ENCODE data around the gene NOTCH3. TPM values are rescaled to one million over a fixed set of nuclear protein-coding genes. Genes with fewer than 3 reads are reported as not detected.

NOTCH3 gene
- total RNA-seq, 1 donor = 0.31 TPM

GRCh38 chr19:15166700-15167099 is 34.1 kb downstream of the NOTCH3 start:
- no peaks in the 10 kb centered on the region for H3K9me3 ChIP-seq (ENCODE audit: low read depth, low read length)
- H3K27me3 ChIP-seq (ENCODE audit: insufficient read depth, low read length) = no peaks in the 10 kb centered on the region
- no peaks in the 10 kb centered on the region for H3K4me1 ChIP-seq (ENCODE audit: insufficient read depth, low read length)
- H3K4me3 ChIP-seq (ENCODE audit: low read length) = no peak overlapping the region

DNA sequence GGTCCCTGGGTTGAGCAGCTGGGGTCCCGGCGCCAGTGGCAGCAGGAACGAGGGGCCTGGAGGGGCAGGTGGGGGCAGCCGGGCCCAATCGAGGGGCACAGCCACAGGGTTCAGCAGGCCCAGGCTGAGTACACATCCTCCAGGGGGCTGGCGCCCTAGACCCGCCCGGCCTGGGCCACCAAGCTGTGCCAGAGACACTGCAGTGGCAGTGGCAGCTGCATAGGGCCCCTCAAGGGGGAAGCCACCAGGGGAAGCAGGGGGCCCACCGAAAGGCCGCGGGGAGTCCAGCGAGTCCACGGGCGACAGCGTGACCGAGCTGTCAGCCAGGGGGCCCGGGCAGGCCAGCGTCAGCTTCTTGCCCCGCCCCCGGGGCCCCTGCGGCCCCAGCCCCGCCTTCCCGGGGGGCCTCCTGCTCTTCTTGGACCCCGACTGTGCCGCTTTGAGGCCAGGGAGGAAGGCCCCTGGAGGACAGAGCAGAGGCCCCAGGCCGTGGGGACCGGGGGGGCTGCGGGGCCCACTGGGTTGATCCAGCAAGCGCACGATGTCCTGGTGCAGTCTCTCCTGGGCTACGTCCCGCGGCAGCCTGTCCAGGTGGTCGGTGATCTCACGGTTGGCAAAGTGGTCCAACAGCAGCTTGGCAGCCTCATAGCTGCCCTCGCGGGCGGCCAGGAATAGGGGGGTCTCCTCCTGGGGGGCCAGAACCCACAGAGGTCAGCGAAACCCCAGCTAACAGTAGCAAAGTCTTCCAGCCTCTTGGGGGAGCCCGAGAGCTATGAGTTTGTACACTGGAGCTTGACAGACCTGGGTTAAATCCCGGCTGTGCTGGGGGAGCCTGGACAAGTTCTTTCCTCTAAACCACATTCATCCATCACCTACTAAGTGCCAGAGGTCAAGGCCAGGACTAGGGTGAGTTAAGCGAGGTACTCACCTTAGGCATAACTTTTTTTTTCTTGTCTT is 39.5 kb downstream of the NOTCH3 start:
- Histone ChIP-seq H3K9me3 (ENCODE audit: low read depth, low read length) (no peaks in the 10 kb centered on the region), H3K27me3 (ENCODE audit: insufficient read depth, low read length) (no peaks in the 10 kb centered on the region), H3K4me3 (ENCODE audit: low read length) (no peak overlapping the region), H3K4me1 (ENCODE audit: insufficient read depth, low read length) (no peaks in the 10 kb centered on the region)

DNA sequence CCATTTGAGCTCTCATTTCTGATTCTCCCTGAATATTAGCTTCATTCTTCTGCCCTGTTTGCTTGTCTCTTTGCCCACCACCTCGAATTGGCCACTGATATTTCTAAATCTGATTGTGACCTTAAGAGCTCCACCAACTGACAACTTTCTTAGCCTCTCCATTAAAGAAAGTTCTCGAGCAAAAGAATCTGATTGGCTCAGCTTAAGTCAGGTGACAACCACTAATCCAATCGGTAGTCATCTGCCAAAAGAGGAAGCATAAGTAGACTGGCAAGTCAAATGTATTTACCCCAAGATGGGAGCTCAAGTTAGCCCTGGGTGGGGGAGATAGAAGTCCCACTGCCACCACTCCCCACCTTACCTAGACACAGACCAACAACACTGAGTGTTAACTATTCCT is 41.5 kb downstream of the NOTCH3 start:
- no peak overlapping the region for H3K4me3 ChIP-seq (ENCODE audit: low read length)
- no peaks in the 10 kb centered on the region for H3K9me3 ChIP-seq (ENCODE audit: low read depth, low read length)
- H3K27me3 ChIP-seq (ENCODE audit: insufficient read depth, low read length) = no peaks in the 10 kb centered on the region
- no peaks in the 10 kb centered on the region for H3K4me1 ChIP-seq (ENCODE audit: insufficient read depth, low read length)

DNA sequence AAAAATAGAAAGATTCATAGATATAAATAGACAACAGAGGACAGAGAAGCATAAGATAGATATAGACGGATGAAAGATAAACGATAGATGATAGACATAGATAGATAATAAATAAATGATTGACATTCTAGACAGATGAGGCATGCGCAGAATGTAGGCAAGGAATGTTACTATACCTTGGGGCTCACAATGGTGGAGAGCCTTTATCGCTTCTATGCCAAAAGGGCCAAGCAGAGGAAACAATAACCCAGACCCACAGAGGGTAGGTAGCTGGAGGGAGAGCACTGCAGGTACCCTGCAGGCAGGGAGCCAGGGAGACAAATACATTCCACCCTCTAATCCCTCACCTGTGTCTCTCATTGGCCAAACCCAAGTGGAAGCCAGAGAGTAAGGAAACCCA is 44.4 kb downstream of the NOTCH3 start:
- Histone ChIP-seq H3K27me3 (ENCODE audit: insufficient read depth, low read length) (no peaks in the 10 kb centered on the region), H3K9me3 (ENCODE audit: low read depth, low read length) (no peaks in the 10 kb centered on the region), H3K4me3 (ENCODE audit: low read length) (no peak overlapping the region)

DNA sequence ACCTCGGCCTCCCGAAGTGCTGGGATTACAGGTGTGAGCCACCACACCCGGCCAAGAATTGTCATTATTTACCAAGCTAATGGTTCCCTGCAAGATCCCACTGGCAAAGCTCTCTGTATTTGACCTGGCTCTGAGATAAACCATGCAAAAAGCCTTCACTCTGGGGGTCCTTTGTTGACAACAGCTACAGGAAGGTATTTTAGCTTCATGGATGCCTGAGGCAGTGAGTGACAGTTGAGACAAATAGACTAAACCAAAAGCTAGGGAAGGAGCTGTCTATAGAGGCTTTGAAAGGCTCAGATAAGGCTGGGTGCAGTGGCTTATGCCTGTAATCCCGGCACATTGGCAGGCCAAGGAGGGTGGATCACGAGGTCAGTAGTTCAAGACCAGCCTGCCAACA is 45.5 kb downstream of the NOTCH3 start:
- Histone ChIP-seq H3K4me3 (ENCODE audit: low read length) (no peak overlapping the region), H3K9me3 (ENCODE audit: low read depth, low read length) (no peaks in the 10 kb centered on the region), H3K27me3 (ENCODE audit: insufficient read depth, low read length) (no peaks in the 10 kb centered on the region), H3K4me1 (ENCODE audit: insufficient read depth, low read length) (peaks cover under 1% of the 10 kb centered on the region)

More for the DNA sequence above, 44.4 kb downstream of the NOTCH3 start:
- no peaks in the 10 kb centered on the region for H3K4me1 ChIP-seq (ENCODE audit: insufficient read depth, low read length)

DNA sequence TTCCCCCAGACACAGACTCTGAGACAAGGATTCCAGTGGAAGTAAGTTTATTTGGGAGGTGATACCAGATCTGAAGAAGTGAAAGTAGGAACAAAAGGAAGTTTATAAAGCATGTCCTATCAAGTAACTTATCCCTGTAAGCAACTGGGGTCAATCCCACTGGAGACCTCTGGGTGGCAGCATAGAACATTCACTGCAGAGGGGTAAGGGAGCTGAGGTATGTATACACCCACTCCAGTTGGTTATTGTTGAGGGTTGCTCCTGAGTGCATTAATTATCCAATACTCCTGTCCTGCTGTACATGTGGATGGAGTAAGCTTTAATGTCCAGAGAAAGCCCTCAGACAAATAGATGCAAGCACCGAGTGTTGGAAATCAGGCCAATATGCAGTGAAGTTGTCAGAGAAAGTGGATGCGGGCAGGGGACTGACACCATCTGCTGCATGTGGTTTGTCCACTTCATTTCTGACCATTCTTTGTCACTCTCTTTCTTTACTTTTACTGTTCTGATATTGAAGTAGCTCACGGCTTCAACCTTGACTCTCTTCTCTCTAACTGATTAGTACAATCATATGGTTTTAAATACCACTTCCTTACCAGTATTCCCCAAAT is 46.7 kb downstream of the NOTCH3 start:
- peaks cover 10% of the 10 kb centered on the region for H3K4me1 ChIP-seq (ENCODE audit: insufficient read depth, low read length)
- no peaks in the 10 kb centered on the region for H3K9me3 ChIP-seq (ENCODE audit: low read depth, low read length)
- no peaks in the 10 kb centered on the region for H3K27me3 ChIP-seq (ENCODE audit: insufficient read depth, low read length)
- H3K4me3 ChIP-seq (ENCODE audit: low read length) = no peak overlapping the region

- H3K4me3 ChIP-seq (ENCODE audit: low read length) = no peak overlapping the region
- peaks cover 10% of the 10 kb centered on the region for H3K4me1 ChIP-seq (ENCODE audit: insufficient read depth, low read length)
- H3K27me3 ChIP-seq (ENCODE audit: insufficient read depth, low read length) = no peaks in the 10 kb centered on the region
- no peaks in the 10 kb centered on the region for H3K9me3 ChIP-seq (ENCODE audit: low read depth, low read length)
These were observed 51.1 kb downstream of the NOTCH3 start for GRCh38 chr19:15149737-15150136.

GRCh38 chr19:15147090-15147489 is 53.7 kb downstream of the NOTCH3 start:
- H3K27me3 ChIP-seq (ENCODE audit: insufficient read depth, low read length) = no peaks in the 10 kb centered on the region
- no peak overlapping the region for H3K4me3 ChIP-seq (ENCODE audit: low read length)
- H3K4me1 ChIP-seq (ENCODE audit: insufficient read depth, low read length) = peaks cover 10% of the 10 kb centered on the region
- H3K9me3 ChIP-seq (ENCODE audit: low read depth, low read length) = no peaks in the 10 kb centered on the region

DNA sequence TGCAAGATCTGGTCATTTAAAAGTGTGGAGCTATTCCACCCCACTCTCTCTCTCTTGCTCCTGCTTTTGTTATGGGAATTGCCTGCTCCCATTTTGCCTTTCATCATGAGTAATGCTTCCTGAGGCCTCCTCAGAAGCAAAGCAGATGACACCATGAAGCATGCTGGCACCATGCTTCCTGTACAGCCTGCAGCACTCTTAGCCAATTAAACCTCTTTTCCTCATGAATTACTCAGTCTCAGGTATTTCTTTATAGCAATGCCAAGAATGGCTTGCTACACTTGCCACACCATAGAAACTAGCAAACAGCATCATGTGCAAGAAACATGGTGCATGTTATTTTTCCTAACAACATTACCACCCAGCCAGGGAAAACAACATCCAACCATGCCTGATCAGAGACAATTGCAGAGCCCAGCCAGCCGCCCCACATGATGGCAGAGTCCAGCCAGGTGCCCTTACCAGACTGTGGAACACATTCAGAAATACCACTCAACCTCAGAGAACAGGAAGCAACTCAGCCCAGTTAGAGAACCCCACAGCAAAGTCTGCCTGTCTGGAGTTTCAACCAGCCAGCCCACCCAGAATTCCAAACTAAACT is 56.6 kb downstream of the NOTCH3 start:
- Histone ChIP-seq H3K4me3 (ENCODE audit: low read length) (no peak overlapping the region), H3K4me1 (ENCODE audit: insufficient read depth, low read length) (no peaks in the 10 kb centered on the region), H3K27me3 (ENCODE audit: insufficient read depth, low read length) (no peaks in the 10 kb centered on the region), H3K9me3 (ENCODE audit: low read depth, low read length) (peaks cover 3% of the 10 kb centered on the region)

DNA sequence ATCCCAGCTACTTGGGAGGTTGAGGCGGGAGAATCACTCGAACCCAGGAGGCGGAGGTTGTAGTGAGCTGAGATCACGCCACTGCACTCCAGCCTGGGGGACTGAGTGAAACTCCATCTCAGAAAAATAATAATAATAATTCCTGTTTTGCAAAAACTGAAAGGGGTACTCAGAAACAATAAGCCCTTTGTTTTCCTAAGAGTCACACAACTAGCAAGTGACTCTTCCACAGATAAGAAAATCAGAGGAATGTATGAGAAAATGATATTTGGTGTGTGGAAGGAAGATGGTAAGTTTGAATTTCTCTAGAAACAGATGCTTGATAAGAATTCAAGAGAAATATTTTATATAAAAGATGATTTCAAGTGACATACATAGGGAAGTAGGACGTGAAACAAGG is 58.5 kb downstream of the NOTCH3 start:
- H3K9me3 ChIP-seq (ENCODE audit: low read depth, low read length) = peaks cover 6% of the 10 kb centered on the region
- no peaks in the 10 kb centered on the region for H3K27me3 ChIP-seq (ENCODE audit: insufficient read depth, low read length)
- no peak overlapping the region for H3K4me3 ChIP-seq (ENCODE audit: low read length)
- H3K4me1 ChIP-seq (ENCODE audit: insufficient read depth, low read length) = no peaks in the 10 kb centered on the region

DNA sequence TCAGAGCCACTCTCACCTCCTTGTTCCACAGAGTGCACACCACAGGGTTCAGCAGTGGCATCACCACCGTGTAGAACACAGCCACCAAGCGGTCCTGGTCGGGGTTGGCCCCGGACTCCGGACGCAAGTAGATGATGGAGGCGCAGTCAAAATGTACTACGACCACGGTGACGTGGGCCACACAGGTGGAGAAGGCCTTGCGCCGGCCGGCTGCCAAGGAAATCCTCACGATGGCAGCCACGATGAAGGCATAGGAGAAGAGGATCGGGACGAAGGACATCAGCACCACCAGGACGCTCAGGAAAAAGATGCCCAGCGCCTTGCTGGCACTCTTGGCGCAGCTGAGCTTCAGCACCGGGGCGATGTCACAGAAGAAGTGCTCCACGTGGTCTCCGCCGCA is 59.7 kb downstream of the NOTCH3 start:
- Histone ChIP-seq H3K9me3 (ENCODE audit: low read depth, low read length) (peaks cover 6% of the 10 kb centered on the region), H3K4me1 (ENCODE audit: insufficient read depth, low read length) (no peaks in the 10 kb centered on the region), H3K4me3 (ENCODE audit: low read length) (no peak overlapping the region), H3K27me3 (ENCODE audit: insufficient read depth, low read length) (no peaks in the 10 kb centered on the region)

DNA sequence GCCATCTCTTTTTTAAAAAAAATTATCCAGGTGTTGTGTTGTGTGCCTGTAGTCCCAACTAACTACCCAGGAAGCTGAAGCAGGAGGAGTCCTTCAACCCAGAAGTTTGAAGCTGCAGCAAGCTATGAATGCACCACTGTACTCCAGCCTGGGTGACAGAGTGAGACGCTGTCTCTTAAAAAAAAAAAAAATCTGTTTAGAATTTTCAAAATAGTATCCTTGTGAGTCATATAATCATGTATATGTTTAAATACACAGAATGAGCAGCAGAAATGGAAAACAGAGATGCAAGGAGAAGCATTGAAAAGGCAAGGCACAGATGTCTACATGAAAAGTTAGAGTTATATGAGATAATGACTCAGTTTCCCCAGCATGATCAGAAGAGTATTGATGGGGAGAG is 62.4 kb downstream of the NOTCH3 start:
- Histone ChIP-seq H3K4me1 (ENCODE audit: insufficient read depth, low read length) (no peaks in the 10 kb centered on the region), H3K9me3 (ENCODE audit: low read depth, low read length) (peaks cover 6% of the 10 kb centered on the region), H3K27me3 (ENCODE audit: insufficient read depth, low read length) (no peaks in the 10 kb centered on the region), H3K4me3 (ENCODE audit: low read length) (no peak overlapping the region)

DNA sequence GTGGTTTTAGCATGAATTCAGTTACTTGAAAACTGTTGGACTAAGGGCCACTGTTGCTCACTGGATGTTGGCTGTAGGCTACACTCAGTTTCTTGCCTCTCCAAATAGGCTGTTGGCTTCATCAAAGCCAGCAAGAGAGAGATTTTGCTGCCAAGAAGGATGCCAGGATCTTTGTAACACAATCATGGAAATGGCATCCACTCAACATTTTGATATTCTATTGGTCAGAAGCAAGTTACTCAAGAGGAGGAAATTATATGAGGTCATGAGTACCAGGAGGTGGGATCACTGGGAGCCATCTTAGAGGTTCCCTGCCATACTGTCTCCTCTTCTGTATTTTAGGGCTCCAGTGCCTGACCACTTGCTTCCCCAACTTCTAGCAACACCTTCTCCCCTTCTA is 63.0 kb downstream of the NOTCH3 start:
- Histone ChIP-seq H3K27me3 (ENCODE audit: insufficient read depth, low read length) (no peaks in the 10 kb centered on the region), H3K4me1 (ENCODE audit: insufficient read depth, low read length) (no peaks in the 10 kb centered on the region), H3K9me3 (ENCODE audit: low read depth, low read length) (peaks cover 6% of the 10 kb centered on the region), H3K4me3 (ENCODE audit: low read length) (no peak overlapping the region)

DNA sequence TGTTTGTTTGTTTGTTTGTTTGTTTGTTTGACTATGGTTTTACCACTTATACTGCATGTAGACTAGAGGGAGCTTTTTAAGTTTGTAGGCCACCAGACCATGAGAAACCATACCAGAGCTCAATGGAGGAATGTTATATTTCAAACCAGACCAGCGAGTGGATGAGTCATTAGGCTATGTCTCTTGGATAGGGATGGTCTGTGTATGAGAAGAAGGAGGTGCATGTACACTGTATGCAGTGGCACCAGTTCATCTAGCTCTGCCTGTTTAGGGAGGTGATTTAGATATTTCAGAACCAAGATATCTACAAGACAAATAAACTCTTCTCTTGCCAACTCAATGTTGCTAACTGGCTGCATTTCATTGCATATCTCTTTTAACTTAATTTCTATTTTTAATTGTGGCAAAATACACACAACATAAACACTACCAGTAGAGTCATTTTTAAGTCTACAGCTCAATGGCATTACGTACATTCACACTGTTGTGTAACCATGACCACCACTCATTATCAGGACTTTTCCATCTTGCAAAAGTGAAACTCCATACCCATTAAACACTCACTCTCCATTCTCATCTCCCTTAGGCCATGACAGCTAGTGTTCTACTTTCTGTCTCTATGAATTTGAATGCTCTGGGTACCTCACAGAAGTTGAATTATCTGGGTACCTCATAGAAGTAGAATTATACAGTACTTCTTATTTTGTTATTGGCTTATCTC is 64.4 kb downstream of the NOTCH3 start:
- no peaks in the 10 kb centered on the region for H3K4me1 ChIP-seq (ENCODE audit: insufficient read depth, low read length)
- no peaks in the 10 kb centered on the region for H3K27me3 ChIP-seq (ENCODE audit: insufficient read depth, low read length)
- H3K9me3 ChIP-seq (ENCODE audit: low read depth, low read length) = peaks cover 6% of the 10 kb centered on the region
- no peak overlapping the region for H3K4me3 ChIP-seq (ENCODE audit: low read length)

Measured in mononuclear cell (primary cell).